Astrocyte (in vitro differentiated cells and primary cell): ENCODE data around the gene MPV17L2. TPM values are rescaled to one million over a fixed set of nuclear protein-coding genes. Genes with fewer than 3 reads are reported as not detected.

Experiments
- DNase-seq: peaks from one replicate; pipeline ENCODE4 v3.0.0-alpha.2; 2010; ENCODE audit warnings: low read depth
- FAIRE-seq: peaks from 2 replicates; lab custom pipeline; 2011; peaks lifted over from hg19 to GRCh38; lab: Jason Lieb, UNC
- H2AFZ ChIP-seq: 2 replicates; pipeline ENCODE4 v1.6.0; 2012; ENCODE audit warnings: low read depth, low read length, inconsistent platforms
- H3K27ac ChIP-seq: 2 replicates; pipeline ENCODE4 v1.5.1; 2011; ENCODE audit warnings: low read depth, low read length, inconsistent platforms
- H3K27me3 ChIP-seq: 2 replicates; pipeline ENCODE4 v1.6.0; 2011; ENCODE audit warnings: low read length, inconsistent platforms; ENCODE audit not compliant: insufficient read depth
- H3K36me3 ChIP-seq: 2 replicates; pipeline ENCODE4 v1.5.1; 2011; ENCODE audit warnings: low read length, inconsistent platforms; ENCODE audit not compliant: insufficient read depth
- H3K4me1 ChIP-seq: 2 replicates; pipeline ENCODE4 v1.5.1; 2011; ENCODE audit warnings: low read length, inconsistent platforms; ENCODE audit not compliant: insufficient read depth
- H3K4me2 ChIP-seq: 2 replicates; pipeline ENCODE4 v1.6.0; 2012; ENCODE audit warnings: low read length, inconsistent platforms
- H3K4me3 ChIP-seq: 2 replicates; pipeline ENCODE4 v1.5.1; 2011; ENCODE audit warnings: low read depth, mild to moderate bottlenecking, low read length, inconsistent platforms; ENCODE audit not compliant: insufficient read depth
- H3K79me2 ChIP-seq: 2 replicates; pipeline ENCODE4 v1.6.0; 2012; ENCODE audit warnings: mild to moderate bottlenecking, low read length, inconsistent platforms; ENCODE audit not compliant: insufficient read depth
- H3K9ac ChIP-seq: 2 replicates; pipeline ENCODE4 v1.6.0; 2012; ENCODE audit warnings: mild to moderate bottlenecking, low read length, inconsistent platforms
- H3K9me3 ChIP-seq: 2 replicates; pipeline ENCODE4 v1.5.1; 2012; ENCODE audit warnings: low read depth, mild to moderate bottlenecking, low read length, inconsistent platforms; ENCODE audit not compliant: insufficient read depth
- H4K20me1 ChIP-seq: 2 replicates; pipeline ENCODE4 v1.6.0; 2012; ENCODE audit warnings: low read length, inconsistent platforms; ENCODE audit not compliant: insufficient read depth
- H3K27ac Mint-ChIP-seq: one replicate; pipeline ENCODE4 v1.8.0; 2021; ENCODE audit warnings: mild to moderate bottlenecking, mixed read lengths; ENCODE audit not compliant: unreplicated experiment
- H3K27me3 Mint-ChIP-seq: one replicate; pipeline ENCODE4 v1.8.0; 2021; ENCODE audit warnings: low read depth, mixed read lengths; ENCODE audit not compliant: unreplicated experiment
- H3K36me3 Mint-ChIP-seq: one replicate; pipeline ENCODE4 v1.8.0; 2021; ENCODE audit warnings: low read depth, mixed read lengths; ENCODE audit not compliant: unreplicated experiment
- H3K4me1 Mint-ChIP-seq: one replicate; pipeline ENCODE4 v1.8.0; 2021; ENCODE audit warnings: low read depth, mixed read lengths; ENCODE audit not compliant: unreplicated experiment
- H3K4me3 Mint-ChIP-seq: one replicate; pipeline ENCODE4 v1.8.0; 2021; ENCODE audit warnings: mild to moderate bottlenecking, moderate library complexity, mixed read lengths; ENCODE audit not compliant: unreplicated experiment
- H3K9me3 Mint-ChIP-seq: one replicate; pipeline ENCODE4 v1.8.0; 2021; ENCODE audit warnings: mild to moderate bottlenecking, mixed read lengths; ENCODE audit not compliant: unreplicated experiment
- CTCF ChIP-seq: IDR thresholded peaks from 2 replicates; pipeline ENCODE4 v1.5.1; 2011; ENCODE audit warnings: low read depth, mild to moderate bottlenecking, inconsistent platforms, low read length, moderate library complexity; ENCODE audit not compliant: insufficient read depth
- EZH2 ChIP-seq: IDR thresholded peaks from 2 replicates; pipeline ENCODE4 v1.6.1; 2012; ENCODE audit warnings: mild to moderate bottlenecking, low read length, inconsistent platforms; ENCODE audit not compliant: insufficient read depth
- total RNA-seq: library from RNA; stranded (reverse); gene quantifications from 2 replicates; pipeline ENCODE4 v1.2.1, GENCODE V29; 2021

MPV17L2 gene
- total RNA-seq, 1 donor from 2014 or later = 21.8 TPM

GRCh38 chr19:18156268-18156667 lies 36.8 kb upstream of the MPV17L2 start:
- FAIRE-seq = no peak
- Histone ChIP-seq H3K27me3 (no peaks in the 10 kb centered on the region), H3K9me3 (no peaks in the 10 kb centered on the region), H3K9ac (peak overlapping the region; percentile 36), H4K20me1 (peaks cover 28% of the 10 kb centered on the region), H2AFZ (no peak overlapping the region), H3K4me3 (no peak overlapping the region), H3K79me2 (peaks cover 29% of the 10 kb centered on the region), H3K27ac (no peak overlapping the region), H3K4me1 (peaks cover 28% of the 10 kb centered on the region), H3K36me3 (peaks cover 2% of the 10 kb centered on the region), H3K4me2 (no peak overlapping the region)
- Mint-ChIP-seq H3K4me3 (no peak overlapping the region), H3K27ac (no peak overlapping the region), H3K36me3 (peaks cover 4% of the 10 kb centered on the region), H3K4me1 (peaks cover 7% of the 10 kb centered on the region), H3K9me3 (peaks cover 1% of the 10 kb centered on the region), H3K27me3 (no peaks in the 10 kb centered on the region)
- TF ChIP-seq EZH2 (no peak), CTCF (no peak)
- DNase-seq = no peak

- peaks cover 7% of the 10 kb centered on the region for H3K4me1 Mint-ChIP-seq
- Histone ChIP-seq H2AFZ (no peak overlapping the region), H3K4me2 (peak overlapping the region; percentile 38), H4K20me1 (peaks cover 34% of the 10 kb centered on the region), H3K79me2 (peaks cover 29% of the 10 kb centered on the region), H3K27me3 (no peaks in the 10 kb centered on the region), H3K27ac (no peak overlapping the region), H3K36me3 (peaks cover 2% of the 10 kb centered on the region), H3K9ac (peak overlapping the region; percentile 36), H3K9me3 (no peaks in the 10 kb centered on the region), H3K4me1 (peaks cover 25% of the 10 kb centered on the region), H3K4me3 (no peak overlapping the region)
- H3K27me3 Mint-ChIP-seq = no peaks in the 10 kb centered on the region
- peak; percentile 70 for DNase-seq
- no peak overlapping the region for H3K27ac Mint-ChIP-seq
- peaks cover 1% of the 10 kb centered on the region for H3K9me3 Mint-ChIP-seq
- TF ChIP-seq CTCF = no peak
- no peak for TF ChIP-seq EZH2
- FAIRE-seq = no peak
- H3K4me3 Mint-ChIP-seq = no peak overlapping the region
- H3K36me3 Mint-ChIP-seq = peaks cover 4% of the 10 kb centered on the region
These were observed 36.1 kb upstream of the MPV17L2 start for GRCh38 chr19:18156841-18157464.

GRCh38 chr19:18157465-18158063 lies 35.5 kb upstream of the MPV17L2 start:
- Histone ChIP-seq H4K20me1 (peaks cover 36% of the 10 kb centered on the region), H3K9ac (peak overlapping the region; percentile 36), H3K27ac (no peak overlapping the region), H3K9me3 (no peaks in the 10 kb centered on the region), H3K4me3 (no peak overlapping the region), H3K79me2 (peaks cover 29% of the 10 kb centered on the region), H3K36me3 (peaks cover 2% of the 10 kb centered on the region), H3K4me1 (peaks cover 25% of the 10 kb centered on the region), H3K4me2 (peak overlapping the region; percentile 38), H2AFZ (no peak overlapping the region), H3K27me3 (no peaks in the 10 kb centered on the region)
- Mint-ChIP-seq H3K36me3 (peaks cover 4% of the 10 kb centered on the region), H3K4me1 (peaks cover 7% of the 10 kb centered on the region), H3K4me3 (no peak overlapping the region), H3K27ac (no peak overlapping the region), H3K9me3 (peaks cover 1% of the 10 kb centered on the region), H3K27me3 (no peaks in the 10 kb centered on the region)
- TF ChIP-seq CTCF (no peak), EZH2 (no peak)
- FAIRE-seq = no peak
- DNase-seq = no peak
